C4-2B (cell line): ENCODE results near the gene EIF1B.

Source experiments
- H3K27ac ChIP-seq: fragments of 450-650 bp; 2 replicates; pipeline ENCODE4 v1.5.1; 2017
- CTCF ChIP-seq: fragments of 450-650 bp; conservative IDR thresholded peaks from 2 replicates; pipeline ENCODE4 v1.5.1; 2017; ENCODE audit warnings: mild to moderate bottlenecking
- ZFX ChIP-seq: fragments of 450-650 bp; IDR thresholded peaks from 2 replicates; pipeline ENCODE4 v1.6.1; 2017

Gene EIF1B

GRCh38 chr3:40309418-40309924 lies at the start of gene EIF1B:
Gene EIF1B (plus strand): TSS chr3:40309707. CDS start chr3:40309942, 235 bp downstream.
- TF ChIP-seq ZFX (no peak), CTCF (peak; percentile 89)
- H3K27ac ChIP-seq, result peak within 1 kb of the TSS; percentile 82

GRCh38 chr3:40262331-40262730 lies 47.2 kb upstream of the EIF1B start:
- peak overlapping the region; percentile 55 for H3K27ac ChIP-seq

DNA sequence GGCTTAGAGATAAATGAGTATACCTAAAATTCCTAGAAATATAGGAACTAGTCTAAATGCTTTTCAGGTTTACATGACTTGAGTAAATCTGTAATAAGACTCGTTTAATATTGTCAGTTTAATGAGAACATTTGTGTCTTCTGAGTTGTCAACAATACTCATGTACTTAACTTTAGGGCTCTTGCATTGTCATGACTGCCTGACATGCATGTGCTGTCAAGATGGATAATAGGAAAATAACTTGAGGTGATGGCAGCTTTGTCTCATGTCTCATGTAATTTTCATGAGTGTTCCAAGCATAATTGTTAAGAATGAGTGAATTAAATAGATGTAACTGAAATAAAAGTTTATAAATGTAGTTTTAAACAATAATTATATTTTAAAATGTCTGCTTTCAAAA lies 45.1 kb upstream of the EIF1B start:
- H3K27ac ChIP-seq, result no peak overlapping the region
- no peak for TF ChIP-seq CTCF
- no peak for TF ChIP-seq ZFX

More at GRCh38 chr3:40262331-40262730, 47.2 kb upstream of the EIF1B start:
- TF ChIP-seq CTCF, result no peak
- TF ChIP-seq ZFX, result no peak

GRCh38 chr3:40265181-40265580 lies 44.3 kb upstream of the EIF1B start:
- H3K27ac ChIP-seq, result no peak overlapping the region; the same call in 1 of the 2 replicates
- TF ChIP-seq CTCF, result no peak
- no peak for TF ChIP-seq ZFX

DNA sequence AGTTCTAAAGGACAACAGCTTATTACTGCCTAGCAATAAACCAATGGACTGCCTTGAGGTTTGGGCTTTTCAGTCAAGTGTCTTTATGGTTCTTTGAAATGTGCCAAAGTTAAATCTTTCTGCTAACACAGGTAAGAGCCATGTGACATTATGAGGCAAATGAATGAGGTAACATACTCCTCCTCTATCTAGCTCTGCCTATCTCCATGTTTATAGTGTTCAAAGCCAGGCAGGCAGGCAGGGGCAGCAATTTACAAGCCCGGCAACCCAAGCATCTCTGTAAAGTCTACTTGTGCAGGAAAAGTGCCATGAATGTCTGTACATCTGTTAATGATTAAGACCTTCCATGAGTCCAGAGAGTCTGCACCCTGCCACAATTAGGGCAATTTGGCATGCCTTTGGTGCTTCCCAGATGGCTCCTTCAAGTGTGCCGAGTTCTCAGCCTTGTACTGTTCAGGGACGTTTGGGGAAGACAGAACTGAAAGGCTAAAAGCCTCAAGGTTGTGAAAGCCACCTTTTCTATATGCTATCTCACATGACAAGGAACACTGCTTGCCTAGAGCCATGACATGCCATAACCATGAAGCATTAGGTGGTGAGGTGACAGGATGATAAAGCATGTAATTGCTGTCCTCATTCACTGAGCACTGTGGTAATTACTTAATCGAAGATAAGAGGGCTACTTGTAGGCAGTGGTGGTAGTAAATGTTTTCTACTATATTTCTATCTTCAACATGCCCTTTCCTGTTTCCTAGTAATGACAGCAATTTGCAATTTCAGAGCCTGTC lies 41.4 kb upstream of the EIF1B start:
- H3K27ac ChIP-seq, result no peak overlapping the region; the same call in 1 of the 2 replicates
- TF ChIP-seq ZFX (no peak), CTCF (no peak)

DNA sequence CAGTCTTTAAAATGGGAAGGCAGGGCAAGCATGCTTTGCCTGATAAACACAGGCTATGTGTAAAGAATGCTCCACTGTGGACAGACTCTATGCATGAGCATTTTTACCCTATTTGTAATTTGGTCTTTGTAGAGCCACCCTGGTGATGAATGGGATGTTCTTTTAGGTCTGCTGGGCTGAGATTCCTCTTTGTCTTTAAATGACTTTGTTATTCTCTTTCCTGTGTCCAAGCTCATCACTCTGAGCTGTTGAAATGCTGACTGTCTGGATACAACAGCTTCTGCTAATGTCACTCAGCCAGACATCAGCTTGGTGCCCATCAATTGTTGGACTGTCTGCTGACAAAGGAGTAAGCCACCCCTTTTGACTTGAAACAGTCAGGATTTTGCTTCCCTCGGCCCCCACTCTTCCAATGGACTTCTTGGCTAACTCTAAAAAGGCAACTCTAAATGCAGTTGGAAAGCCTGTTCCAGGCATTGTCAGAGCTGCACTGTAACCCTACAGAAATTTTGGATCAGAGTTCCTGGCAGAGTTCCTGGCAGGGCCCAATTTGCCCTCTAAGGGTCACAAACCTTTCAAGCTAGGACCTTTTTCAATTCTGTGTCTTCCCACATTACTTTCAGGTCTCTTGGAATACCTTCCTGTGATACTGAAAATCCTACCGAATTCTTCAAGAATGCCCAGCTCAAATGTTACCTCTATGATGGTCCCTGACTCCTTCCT lies 40.5 kb upstream of the EIF1B start:
- no peak for TF ChIP-seq CTCF
- H3K27ac ChIP-seq, result no peak overlapping the region

- TF ChIP-seq CTCF (no peak), ZFX (no peak)
- no peak overlapping the region for H3K27ac ChIP-seq
These were observed 30.7 kb upstream of the EIF1B start for GRCh38 chr3:40278791-40279190.
